Measurements from ENCODE around the gene PADI2.
"Not testable (repeated sequence)": the region's sequence is repeated elsewhere in the genome, so short reads cannot be mapped to it uniquely, and the experiment has no call there.

Gene PADI2

DNA sequence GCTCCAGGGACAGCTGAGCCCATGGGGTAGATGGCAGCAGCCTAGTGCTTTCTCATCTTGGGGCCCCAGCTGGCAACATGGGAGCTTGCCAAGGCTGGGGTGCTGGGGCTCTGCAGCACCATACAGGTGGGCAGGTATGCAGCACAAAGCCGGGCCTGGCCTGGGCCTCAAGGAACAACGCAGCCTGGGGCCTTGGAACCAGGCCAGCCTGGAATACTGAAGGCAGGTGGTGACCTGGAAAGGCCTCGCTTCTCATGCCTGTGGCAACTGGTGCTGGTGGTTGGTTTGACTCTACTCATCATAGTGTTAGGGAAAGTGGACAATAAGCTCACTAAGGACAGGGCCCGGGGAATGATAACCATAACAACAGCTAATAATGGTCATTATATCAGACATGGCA, 38.4 kb downstream of the PADI2 start:
- no peak for DNase-seq

- no peak for DNase-seq
Observed at GRCh38 chr1:17080085-17080759, 39.0 kb downstream of the PADI2 start.

GRCh38 chr1:17078991-17079868, 40.0 kb downstream of the PADI2 start:
- DNase-seq = no peak

DNA sequence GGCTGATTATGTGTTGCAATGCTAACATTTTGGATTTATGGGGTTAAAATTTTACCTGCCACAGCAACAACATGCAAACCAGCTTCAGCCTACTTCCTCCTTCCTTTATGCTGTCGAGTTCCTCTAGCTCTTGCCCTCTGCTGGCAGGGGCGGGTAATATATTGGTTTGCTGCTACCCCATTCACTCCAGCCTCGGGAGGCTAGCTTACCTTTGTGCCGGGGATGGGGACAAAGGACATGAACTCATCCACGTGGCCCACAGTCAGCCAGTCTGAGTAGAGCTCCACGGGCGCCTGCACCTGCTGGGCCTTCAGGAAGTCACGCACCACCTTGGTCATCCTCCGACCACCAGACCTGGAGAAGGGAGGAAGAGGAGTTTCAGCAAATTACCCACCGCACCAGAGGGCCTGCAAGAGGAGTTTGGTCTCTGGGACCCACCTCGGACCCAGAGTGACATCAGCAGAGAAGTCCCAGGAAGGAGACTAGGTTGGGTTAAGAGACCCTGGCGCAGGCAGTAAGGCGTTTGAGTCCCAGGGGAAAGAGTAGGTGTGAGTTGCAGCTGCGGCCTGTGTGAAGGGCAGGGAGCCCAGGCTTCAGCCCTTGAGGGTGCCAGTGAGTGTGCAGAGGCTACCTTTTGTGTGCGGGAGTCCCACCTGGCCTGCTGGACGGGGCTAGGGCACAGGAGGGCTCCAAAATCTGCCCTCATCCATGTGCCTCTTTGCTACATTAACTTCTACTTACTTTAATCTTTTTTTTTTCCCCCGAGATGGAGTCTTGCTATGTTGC, 43.6 kb downstream of the PADI2 start:
- DNase-seq = no peak

- DNase-seq = no peak
Observed at GRCh38 chr1:17071794-17072193, 47.5 kb downstream of the PADI2 start.

DNA sequence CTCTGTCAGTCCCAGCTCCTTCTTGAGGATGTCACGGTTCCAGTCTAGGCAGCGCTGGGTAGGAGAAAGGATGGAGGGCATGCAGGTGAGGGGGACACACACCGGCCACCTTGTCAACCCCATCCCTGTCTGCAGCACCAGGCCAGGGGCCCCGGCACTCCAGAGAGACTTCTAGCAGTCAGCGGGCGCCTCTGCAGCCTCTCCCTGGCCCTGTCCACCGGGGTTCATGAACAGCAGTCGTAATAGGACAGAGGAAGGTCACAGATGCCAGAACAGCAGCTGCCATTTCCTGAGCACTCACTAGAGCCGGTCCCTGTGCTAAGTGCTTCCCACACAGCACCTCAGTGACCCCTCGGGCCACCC, 49.1 kb downstream of the PADI2 start:
- DNase-seq = no peak

DNA sequence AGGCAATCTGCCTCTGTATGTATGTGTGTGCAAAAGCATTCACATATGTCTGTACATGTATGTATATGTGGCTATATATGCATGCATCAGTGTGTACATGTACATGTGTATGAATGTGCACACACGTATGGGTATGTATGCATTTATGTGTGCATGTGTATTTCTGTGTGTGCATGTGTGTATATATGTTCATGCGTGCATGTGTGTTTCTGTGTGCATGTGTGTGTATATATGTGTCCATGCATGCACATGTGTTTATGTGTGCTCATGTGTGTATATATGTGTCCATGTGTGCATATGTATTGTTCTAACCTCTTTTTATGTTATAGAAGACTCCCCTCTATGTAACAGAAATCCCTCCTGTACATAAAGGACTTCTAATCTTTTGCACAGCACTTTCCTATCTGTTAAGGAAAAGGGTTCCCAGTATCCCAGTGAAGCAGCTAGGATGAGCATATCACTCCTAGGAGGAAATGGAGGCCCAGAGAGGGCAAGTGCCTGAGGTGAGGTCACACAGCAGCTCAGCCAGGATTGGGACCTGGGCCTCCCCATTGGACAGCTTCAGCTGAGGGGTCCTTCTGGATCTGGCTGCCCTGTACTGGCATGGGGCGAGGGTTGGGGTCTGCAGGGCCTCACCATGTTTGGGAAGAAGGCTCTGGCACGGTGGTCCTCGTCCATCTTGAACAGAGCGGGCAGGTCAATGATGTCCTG, 49.6 kb downstream of the PADI2 start:
- no peak for DNase-seq

- DNase-seq = no peak
Observed at GRCh38 chr1:17068789-17069188, 50.5 kb downstream of the PADI2 start.

GRCh38 chr1:17067465-17068240, 51.6 kb downstream of the PADI2 start:
- DNase-seq = no peak

GRCh38 chr1:17067069-17067426, 52.2 kb downstream of the PADI2 start:
- no peak for DNase-seq

GRCh38 chr1:17066361-17067068, 52.7 kb downstream of the PADI2 start:
- DNase-seq = no peak

GRCh38 chr1:17065666-17066065, 53.6 kb downstream of the PADI2 start:
- no peak for DNase-seq

GRCh38 chr1:17062751-17063150, 56.5 kb downstream of the PADI2 start:
- DNase-seq = not testable (repeated sequence)

GRCh38 chr1:17061892-17062291, 57.4 kb downstream of the PADI2 start:
- DNase-seq = no peak

GRCh38 chr1:17061486-17061885, 57.8 kb downstream of the PADI2 start:
- DNase-seq = no peak

DNA sequence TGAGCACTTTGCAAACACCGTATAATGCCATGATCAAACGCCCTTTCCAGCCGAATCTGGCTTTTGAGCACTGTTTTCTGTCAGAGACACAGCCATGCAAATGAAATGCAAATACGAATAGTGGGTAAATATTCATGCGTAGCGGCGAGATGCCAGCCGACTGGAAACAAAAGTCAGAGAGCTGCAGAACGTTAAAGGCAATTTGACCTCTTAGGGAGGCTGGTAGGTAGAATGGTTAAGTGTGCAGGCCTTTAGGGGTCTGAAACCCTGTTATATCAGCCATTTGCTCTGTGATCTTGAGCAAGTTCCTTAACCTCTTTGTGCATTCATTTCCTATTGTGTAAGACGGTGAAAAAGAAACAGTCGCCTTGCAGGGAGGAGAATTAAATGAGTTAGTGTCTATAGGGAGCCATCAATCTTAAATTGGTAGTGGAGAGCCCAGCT, 58.9 kb downstream of the PADI2 start:
- no peak for DNase-seq

DNA sequence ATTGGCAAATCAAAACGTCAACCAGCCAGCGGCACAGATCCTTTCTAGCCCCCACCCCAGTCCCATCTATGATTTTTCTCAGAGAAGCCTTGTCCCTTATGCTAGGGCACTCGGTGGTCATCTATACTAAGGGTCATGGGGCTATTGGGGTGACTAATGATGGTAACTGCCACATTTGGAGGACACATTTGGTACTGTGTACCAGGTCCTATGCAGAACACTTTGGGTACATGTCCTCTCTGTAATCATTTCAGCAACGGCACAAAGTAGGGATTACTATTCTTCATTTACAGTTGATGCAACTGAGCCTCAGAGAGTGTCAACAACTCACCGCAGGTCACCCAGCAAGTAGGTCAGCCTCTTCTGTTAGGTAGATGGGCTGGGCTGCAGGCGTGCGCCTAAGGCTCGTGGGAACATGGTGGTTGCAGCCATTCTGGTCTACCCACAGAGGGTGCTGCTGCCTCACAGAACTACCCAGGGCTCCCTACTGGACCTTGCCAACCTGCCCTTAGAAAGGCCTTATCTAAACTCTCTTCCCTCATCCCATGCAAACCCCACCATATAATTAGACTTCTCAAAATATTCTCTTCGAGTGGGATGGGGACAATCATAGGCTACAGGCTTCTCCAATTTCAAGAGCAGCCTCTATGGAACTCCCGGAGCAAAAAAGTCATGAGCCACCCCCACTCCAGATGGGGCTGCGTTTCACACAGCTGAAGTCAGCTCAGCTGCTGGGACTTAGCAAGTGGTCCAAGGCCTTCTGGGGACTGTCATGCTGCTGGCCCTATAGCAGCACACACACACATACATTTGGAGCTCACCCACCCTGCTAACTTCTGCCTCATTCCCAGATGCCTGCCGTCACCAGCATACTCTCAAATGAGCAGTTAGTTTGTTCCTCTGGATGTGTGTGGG, 59.6 kb downstream of the PADI2 start:
- DNase-seq = peak; percentile 29

DNA sequence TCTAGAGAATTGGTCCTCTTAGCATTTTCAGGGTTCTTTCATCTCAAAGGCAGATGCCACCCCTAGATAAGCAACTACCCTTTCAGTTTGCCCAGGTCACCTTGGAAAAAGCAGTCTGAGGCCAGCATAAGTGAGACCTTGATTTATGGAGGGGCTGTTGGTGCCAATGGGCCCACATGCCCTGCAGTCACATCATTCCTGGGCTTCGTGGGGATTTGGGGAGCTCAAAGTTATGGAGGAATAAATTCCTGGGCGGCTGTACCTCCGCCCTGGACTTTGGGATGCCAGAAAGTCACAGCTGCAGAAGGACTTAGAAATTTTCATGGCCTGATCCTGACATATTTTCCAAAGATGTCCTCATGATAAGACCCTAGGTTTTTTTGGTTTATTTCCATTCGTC, 62.7 kb downstream of the PADI2 start:
- DNase-seq = no peak

DNA sequence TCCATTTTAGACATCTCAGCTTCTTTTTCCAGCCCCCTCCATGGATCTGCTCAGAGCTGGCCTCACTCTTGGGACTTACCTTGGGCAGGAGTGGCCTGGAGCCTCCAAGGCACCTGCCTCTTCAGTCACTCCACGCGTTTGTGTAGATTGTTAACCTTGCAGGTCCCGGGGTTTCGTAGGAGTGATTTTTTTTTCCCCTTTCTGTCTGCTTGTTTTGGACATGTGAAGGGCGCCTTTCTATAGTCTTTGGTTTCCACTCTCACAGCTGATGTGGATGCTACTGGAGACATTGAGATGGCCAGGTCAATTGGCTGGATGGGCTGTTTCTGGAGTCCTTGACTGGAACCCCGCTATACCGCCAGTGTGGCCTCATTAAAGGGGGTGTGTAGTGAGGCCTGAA, 63.5 kb downstream of the PADI2 start:
- no peak for DNase-seq

DNA sequence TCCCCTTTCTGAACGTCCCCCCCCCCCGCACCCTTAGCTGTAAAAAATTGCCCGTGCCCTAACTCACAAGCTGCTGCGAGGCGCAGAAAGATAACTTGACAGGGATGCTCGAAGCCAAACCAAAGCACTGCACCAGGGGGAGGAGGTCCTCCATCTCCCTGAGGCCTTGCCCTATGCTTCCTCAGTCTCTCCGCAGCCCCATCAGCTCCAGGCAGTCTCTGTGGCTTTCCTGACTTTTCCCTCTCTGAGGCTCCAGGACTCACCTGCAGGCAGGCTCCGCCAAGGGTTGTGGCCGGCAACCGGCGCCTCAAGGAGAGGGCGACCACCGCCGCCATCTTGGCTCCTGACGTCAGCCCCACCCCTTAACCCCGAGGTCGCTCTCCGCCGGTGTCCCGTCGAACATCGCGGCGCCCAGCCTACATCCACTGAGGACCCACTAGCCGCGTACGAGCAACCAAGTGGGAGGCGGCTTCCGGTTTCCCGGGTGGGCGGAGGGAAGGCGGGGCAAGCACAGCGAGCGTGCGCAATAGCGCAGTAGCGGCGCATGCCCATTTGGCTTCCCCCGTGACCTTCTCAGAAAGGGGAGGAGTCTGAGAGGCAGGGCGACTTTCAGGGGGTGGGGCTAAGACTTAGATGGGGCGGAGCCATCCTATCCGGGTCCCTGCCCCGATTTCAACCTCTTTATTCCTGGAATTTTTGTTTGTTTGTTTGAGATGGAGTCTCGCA, 65.4 kb downstream of the PADI2 start, which contains the start of gene SDHB:
Gene SDHB (minus strand): TSS at position 348 of the 726 bp plus-strand sequence. CDS start 13 bp downstream, at position 335.
- DNase-seq = peak; percentile 98

Measured in NCI-H2107 (cell line).